ENCODE data around the gene SP4. TPM values are rescaled to one million over a fixed set of nuclear protein-coding genes. Genes with fewer than 3 reads are reported as not detected.

Gene SP4
- total and polyA plus RNA-seq, 2 experiments from 2014 or later, result 1.4 to 7.5 TPM

- Histone ChIP-seq H4K20me1 (ENCODE audit: insufficient read depth, poor library complexity, severe bottlenecking) (no peaks in the 10 kb centered on the region), H3K79me2 (peaks cover 8% of the 10 kb centered on the region), H3K4me3 (peak overlapping the region; percentile 53), H3K9me2 (replicated peaks; ENCODE audit: insufficient read depth) (no peaks in the 10 kb centered on the region), H3K9me3 (ENCODE audit: low read depth) (no peaks in the 10 kb centered on the region), H3K4me1 (ENCODE audit: insufficient read depth) (peaks cover 6% of the 10 kb centered on the region), H3K4me2 (peak overlapping the region; percentile 83), H2AFZ (peak overlapping the region; percentile 78), H3K36me3 (replicated peaks; ENCODE audit: insufficient read depth, low read depth) (no peaks in the 10 kb centered on the region), H3K27me3 (no peaks in the 10 kb centered on the region), H3K27ac (peak overlapping the region; percentile 77)
- DNase-seq (ENCODE audit: low spot score), result peak; percentile 99
- TF ChIP-seq, protein P1, sequence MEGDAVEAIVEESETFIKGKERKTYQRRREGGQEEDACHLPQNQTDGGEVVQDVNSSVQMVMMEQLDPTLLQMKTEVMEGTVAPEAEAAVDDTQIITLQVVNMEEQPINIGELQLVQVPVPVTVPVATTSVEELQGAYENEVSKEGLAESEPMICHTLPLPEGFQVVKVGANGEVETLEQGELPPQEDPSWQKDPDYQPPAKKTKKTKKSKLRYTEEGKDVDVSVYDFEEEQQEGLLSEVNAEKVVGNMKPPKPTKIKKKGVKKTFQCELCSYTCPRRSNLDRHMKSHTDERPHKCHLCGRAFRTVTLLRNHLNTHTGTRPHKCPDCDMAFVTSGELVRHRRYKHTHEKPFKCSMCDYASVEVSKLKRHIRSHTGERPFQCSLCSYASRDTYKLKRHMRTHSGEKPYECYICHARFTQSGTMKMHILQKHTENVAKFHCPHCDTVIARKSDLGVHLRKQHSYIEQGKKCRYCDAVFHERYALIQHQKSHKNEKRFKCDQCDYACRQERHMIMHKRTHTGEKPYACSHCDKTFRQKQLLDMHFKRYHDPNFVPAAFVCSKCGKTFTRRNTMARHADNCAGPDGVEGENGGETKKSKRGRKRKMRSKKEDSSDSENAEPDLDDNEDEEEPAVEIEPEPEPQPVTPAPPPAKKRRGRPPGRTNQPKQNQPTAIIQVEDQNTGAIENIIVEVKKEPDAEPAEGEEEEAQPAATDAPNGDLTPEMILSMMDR (IDR thresholded peaks at IDR 0.05; ENCODE audit: poor library complexity), result no peak
- TF ChIP-seq EZH2phosphoT487 (IDR thresholded peaks at IDR 0.05; ENCODE audit: low read depth, severe bottlenecking, unreplicated experiment) (no peak), EZH2 (IDR thresholded peaks at IDR 0.05; ENCODE audit: borderline replicate concordance) (no peak)
- WGBS (ENCODE audit: low lambda C conversion rate, missing lambda C conversion rate), result 1% methylated on average over 33 of the region's 57 CpGs
Observed at GRCh38 chr7:21427182-21427870, 557 bp upstream of the SP4 start.

GRCh38 chr7:21428659-21428941, 717 bp downstream of the SP4 start:
- peak overlapping the region; percentile 92 for H3K27ac ChIP-seq
- DNase-seq (ENCODE audit: low spot score), result no peak
- H3K9me3 ChIP-seq (ENCODE audit: low read depth), result no peaks in the 10 kb centered on the region
- no peaks in the 10 kb centered on the region for H3K27me3 ChIP-seq
- H2AFZ ChIP-seq, result peak overlapping the region; percentile 31
- H3K4me3 ChIP-seq, result peak overlapping the region; percentile 33
- TF ChIP-seq EZH2 (IDR thresholded peaks at IDR 0.05; ENCODE audit: borderline replicate concordance) (no peak), EZH2phosphoT487 (IDR thresholded peaks at IDR 0.05; ENCODE audit: low read depth, severe bottlenecking, unreplicated experiment) (no peak)
- TF ChIP-seq, protein P1 (IDR thresholded peaks at IDR 0.05; ENCODE audit: poor library complexity), result no peak
- peak overlapping the region; percentile 75 for H3K4me2 ChIP-seq
- H3K4me1 ChIP-seq (ENCODE audit: insufficient read depth), result peaks cover 6% of the 10 kb centered on the region
- peaks cover 9% of the 10 kb centered on the region for H3K79me2 ChIP-seq
- H3K9me2 ChIP-seq (replicated peaks; ENCODE audit: insufficient read depth), result no peaks in the 10 kb centered on the region
- 4% methylated on average over 2 of the region's 5 CpGs for WGBS (ENCODE audit: low lambda C conversion rate, missing lambda C conversion rate)
- H4K20me1 ChIP-seq (ENCODE audit: insufficient read depth, poor library complexity, severe bottlenecking), result no peaks in the 10 kb centered on the region
- H3K36me3 ChIP-seq (replicated peaks; ENCODE audit: insufficient read depth, low read depth), result no peaks in the 10 kb centered on the region

GRCh38 chr7:21429021-21429420, 1.1 kb downstream of the SP4 start:
- Histone ChIP-seq H3K79me2 (peaks cover 9% of the 10 kb centered on the region), H3K4me2 (peak overlapping the region; percentile 75), H3K4me3 (peak overlapping the region; percentile 33), H3K36me3 (replicated peaks; ENCODE audit: insufficient read depth, low read depth) (no peaks in the 10 kb centered on the region), H3K4me1 (ENCODE audit: insufficient read depth) (peaks cover 6% of the 10 kb centered on the region), H2AFZ (peak overlapping the region; percentile 31), H3K9me2 (replicated peaks; ENCODE audit: insufficient read depth) (no peaks in the 10 kb centered on the region), H4K20me1 (ENCODE audit: insufficient read depth, poor library complexity, severe bottlenecking) (no peaks in the 10 kb centered on the region), H3K9me3 (ENCODE audit: low read depth) (no peaks in the 10 kb centered on the region), H3K27me3 (no peaks in the 10 kb centered on the region), H3K27ac (no peak overlapping the region)
- no peak for TF ChIP-seq EZH2 (IDR thresholded peaks at IDR 0.05; ENCODE audit: borderline replicate concordance)
- TF ChIP-seq, protein P1 (IDR thresholded peaks at IDR 0.05; ENCODE audit: poor library complexity), result no peak
- TF ChIP-seq EZH2phosphoT487 (IDR thresholded peaks at IDR 0.05; ENCODE audit: low read depth, severe bottlenecking, unreplicated experiment), result no peak
- 45% methylated on average over 3 of the region's 3 CpGs for WGBS (ENCODE audit: low lambda C conversion rate, missing lambda C conversion rate)
- DNase-seq (ENCODE audit: low spot score), result no peak
